Stimulated activated CD4-positive, alpha-beta T cell treated with anti-CD3 and anti-CD28 coated beads, Interleukin-15, amount 100 ng/mL, for 48 hours (primary cell): Measurements from ENCODE around the gene LEKR1.

ENCODE experiments used
- DNase-seq, 2 donors: peaks; one replicate each; pipeline ENCODE4 v3.0.0-alpha.2; 2020; ENCODE audit warnings: low read depth in 2 of 2

LEKR1 gene

DNA sequence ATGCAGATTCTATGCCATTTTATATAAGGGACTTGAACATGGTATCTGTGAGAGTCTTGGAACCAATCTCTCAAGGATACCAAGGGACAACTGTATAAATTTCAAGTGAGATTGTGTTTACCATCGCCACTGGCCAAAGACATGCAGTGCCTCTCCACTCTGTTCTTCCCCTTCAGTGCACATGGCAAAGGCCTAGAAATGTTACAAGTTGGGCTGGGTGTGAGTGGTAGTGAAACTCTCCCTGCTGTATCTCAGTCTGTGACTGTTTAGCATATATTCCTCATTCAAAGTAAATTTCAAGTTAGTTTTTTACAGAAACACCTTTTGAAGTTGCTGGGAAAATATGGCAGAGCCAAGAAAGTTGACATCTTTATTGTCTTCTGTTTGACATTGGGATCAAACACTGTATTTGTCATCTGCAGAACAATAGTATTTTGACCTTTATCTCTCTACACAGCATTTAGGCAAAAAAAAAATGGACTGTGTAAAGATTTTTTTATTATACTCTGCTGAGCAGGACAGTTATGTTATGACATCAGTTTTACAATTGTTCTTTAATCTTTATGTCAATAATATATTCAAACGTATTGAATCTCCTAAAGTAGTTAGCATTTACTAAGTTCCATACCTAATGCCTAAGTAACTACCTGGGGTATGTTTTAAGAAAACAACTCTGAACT lies 232.4 kb downstream of the LEKR1 start:
- no peak for DNase-seq

DNA sequence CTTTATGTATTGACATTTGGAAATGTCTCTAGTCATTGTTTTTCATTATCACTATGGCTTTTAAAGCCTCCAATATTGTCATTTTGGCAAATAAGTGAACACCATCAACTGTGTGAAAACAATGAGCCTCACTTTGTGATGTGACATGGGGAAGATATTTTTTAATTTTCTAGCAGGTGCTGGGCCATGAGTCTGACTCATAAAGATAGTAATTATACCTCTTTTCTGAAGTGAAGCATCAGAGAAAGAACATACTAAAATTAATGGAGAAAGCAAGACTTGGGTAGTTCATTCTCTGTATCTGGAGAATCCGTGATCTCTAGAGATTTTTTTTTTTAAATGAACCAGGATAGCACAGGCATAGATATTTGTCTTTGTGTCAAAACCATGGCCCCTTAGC lies 233.0 kb downstream of the LEKR1 start:
- no peak for DNase-seq

DNA sequence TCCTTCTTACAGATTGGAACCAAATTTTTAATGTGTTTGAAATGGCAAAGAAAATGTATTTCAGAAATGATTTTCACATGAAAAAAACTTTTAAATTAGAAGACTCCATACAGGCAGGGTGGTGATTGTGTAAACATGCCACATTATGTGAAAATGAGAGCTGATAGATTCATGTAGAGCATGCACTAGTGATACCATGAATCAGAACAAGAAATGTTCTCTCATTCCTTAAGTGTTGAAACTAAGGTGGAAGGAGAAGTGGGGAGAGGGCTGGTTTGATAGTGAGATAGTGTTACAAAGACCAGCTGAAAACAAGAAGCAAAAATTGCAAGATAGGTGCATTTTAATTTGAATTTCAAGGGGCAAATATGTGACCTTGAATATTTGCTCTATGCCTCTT lies 233.5 kb downstream of the LEKR1 start:
- no peak for DNase-seq

DNA sequence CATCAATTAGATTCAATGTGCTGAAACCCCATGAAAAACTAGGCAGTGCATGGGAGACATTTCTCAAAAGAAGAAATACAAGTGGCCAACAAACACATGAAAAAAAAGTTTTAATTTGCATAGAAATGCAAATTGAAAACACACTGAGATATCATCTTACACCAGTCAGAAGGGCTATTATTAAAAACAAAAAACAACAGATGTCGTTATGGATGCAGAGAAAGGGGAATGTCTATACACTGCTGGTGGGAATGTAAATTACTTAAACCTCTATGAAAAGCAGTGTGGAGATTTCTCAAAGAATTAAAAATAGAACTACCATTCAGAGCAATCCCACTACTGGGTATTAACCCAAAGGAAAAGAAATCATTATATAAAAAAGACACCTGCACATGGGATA lies 235.1 kb downstream of the LEKR1 start:
- DNase-seq = no peak

DNA sequence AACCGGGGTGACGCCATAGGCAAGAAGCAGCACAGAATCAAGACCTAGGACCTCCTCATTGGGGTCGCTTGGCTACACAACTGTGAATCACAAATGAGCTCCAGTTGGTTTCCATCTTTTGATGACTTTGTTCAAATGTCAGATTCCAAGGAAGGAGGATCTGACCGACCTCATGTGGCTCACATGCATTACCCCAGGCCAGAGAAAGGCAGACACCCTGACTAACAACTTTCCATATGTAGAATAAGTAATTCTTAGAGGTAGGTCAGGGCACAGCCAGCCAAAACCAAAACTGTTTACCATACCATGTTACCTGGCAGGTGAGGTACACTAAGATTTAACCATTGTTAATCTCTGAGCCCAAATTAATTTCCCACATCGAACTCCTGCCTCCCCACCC lies 237.3 kb downstream of the LEKR1 start:
- DNase-seq = no peak

DNA sequence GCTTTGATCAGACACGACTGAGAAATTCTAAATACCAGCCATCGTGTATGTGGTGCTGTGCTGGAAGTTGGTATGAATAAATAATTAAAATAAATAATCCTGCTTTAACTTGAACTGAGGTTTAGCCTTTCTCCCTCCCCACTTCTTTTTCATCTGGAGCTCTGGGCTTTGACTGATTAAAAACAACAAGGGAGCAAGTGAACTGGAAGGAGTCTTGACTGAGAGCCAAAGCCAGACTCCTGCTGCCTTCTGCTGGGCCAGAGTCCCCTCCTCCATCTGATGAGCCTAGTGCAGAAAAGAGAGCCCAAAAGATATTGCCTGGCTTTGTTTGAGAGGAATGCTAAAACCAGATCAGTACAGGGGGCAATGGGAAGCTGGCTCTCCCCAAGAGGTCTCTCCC lies 237.8 kb downstream of the LEKR1 start:
- no peak for DNase-seq

DNA sequence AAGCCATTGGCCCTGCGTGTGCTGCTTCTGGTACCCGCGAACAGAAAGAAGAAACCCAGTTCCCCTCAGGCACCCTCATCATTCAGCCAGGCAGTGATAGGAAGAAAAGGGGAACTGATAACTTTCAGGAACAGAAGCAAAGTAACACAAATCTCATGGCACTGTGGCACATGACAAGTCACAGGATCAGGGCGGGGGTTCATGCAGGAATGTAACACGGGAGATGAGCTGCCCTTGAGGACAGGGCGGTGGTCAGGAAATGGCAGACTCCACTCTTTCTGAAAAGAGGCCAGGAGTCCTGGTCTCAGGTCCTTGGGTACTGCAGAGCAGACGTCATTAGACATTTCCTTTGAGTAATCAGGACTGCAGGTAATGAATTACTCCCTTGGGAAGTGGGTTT lies 238.2 kb downstream of the LEKR1 start:
- DNase-seq = no peak

DNA sequence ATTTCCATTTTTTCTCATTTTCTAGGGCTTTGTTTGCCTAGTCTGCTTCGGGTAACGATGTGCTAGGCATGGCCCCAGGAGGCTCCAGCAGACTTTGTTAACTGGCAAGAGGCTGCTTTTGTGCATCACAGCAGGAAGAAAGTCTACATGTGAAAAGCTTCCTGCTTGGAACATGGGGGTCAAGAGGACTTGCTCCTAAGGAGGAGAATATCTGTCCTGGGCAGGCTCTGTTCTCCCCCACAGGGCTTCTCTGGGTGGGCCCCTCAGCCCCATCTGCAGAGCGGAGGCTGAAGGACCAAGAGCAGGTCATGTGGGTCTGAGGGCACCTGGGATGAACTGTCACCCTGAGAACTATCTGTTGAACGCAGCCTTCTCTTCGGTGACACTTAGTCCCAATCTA lies 239.0 kb downstream of the LEKR1 start:
- no peak for DNase-seq

DNA sequence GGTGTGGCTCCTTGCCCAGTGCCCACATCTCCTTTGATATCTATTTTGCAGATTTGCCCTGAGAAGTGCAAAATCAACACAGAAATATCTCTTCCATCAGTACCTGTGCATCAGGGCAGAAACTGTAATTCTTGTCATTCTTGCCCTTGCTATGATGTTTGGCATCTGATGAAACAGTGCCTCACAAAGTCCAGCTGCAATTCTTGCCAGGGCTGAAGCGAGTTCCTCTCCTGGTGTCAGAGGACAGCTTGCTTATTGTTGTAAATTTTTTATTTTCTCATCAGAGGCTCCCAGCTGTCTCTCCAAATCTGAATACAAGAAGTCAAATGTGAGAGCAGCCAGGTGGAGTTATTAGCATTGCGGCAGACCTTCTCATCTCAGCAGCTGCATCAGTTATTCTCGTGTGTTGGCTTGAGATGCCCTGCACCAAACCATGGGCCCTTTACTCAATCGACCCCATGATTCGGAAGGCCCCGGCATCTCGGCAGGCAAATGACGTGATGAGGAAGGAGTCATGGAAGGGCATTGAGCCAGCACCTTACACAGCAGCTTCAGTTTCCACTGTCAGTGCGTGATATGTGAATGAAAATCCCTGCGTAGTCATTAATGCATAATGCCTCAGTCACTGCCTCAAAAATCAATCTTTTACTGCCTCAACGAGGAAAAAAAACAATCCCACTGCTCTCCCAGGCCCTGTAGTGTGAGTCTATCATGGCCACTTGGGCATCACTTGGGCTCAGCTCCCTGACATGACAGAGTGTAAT lies 240.4 kb downstream of the LEKR1 start:
- DNase-seq = no peak

DNA sequence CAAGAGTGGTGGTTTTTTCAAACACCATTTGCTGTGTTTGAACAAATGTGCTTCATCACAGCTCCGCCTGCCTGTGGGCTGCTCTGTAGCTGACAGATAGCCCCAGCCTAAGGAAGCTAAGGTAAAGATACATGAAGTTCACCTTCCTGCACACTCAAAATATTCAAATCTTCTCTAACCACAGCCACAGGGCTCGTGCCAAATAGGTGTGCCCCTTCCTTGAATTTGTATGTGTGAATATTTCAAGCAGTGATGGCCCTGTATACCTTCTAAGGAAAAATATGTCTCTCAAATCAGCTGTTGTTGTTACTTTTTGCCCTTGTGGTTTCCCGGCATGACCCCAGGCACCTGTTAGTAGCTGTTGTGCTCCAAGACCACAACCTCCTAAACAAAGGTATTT lies 241.0 kb downstream of the LEKR1 start:
- no peak for DNase-seq

DNA sequence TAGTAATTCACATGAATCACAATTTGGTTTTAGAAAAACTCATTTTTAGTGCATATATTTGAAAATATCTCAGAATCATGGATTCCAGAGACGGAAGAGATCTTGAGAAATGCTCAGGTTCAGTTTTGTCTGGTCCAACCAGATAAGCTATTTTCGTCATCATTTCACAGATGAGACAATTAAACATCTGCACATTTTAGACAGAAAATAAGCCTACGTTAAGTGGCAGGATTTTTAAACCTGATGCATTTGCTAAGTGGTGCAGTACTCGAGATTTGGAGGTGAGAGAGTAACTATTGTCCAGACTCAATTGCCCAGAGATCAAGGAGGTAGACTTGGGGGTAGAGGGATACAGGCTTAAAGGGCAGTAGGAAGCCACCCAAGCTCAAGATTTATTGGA lies 243.3 kb downstream of the LEKR1 start:
- no peak for DNase-seq

DNA sequence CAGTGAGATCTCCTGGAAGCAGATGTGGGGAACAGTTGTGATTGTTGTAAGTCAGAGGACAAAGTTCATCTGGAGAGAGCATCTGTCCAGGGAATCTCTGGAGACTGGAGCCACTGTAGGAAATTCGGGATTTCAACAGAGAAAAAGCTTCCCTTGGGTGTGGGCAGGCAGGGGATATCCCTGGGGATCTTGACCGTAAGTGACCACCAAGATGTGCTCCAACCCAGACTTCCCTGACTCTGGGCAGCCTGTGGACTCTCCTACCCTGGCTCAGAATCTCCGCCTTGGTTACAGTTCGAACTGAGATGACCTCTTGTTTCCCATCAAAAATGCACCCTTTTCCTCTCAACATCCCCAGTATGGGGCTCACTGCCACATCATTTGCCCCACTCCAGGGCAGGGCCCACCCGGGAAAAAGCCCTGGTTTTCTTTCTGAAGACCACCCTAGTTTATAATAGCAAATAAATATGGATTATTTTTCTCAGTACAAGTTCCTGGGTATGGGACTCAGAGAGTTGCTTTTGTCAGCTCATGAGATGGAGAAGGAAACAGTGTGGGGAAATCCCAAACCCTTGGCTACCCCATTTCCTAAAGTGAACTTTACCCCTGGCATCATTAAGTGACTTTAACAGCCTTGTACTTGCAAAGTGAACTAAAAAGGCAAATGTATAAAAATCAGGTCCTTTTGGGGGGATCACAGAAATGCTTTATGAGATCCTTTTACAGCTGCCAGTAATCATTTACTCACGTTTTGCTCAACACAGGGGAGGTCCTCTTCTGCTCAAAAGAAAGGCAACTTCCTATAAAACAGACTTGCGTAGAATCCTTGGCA lies 243.9 kb downstream of the LEKR1 start:
- no peak for DNase-seq

DNA sequence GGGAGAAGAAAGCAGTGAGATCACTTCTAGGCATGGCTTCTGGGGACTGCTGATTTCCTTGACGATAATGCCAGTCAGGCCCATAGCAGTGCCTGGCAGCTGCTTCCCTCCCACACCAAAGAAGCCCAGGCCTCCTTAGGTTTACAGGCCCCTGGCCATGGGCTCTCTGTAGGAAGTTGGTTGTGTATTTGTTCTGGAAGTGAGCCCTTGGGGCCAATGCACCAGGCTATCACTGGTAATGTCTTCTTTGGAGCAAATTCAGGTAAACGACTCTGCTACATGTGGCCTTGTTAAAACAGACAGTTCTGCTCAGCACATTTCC lies 244.5 kb downstream of the LEKR1 start:
- DNase-seq = no peak

DNA sequence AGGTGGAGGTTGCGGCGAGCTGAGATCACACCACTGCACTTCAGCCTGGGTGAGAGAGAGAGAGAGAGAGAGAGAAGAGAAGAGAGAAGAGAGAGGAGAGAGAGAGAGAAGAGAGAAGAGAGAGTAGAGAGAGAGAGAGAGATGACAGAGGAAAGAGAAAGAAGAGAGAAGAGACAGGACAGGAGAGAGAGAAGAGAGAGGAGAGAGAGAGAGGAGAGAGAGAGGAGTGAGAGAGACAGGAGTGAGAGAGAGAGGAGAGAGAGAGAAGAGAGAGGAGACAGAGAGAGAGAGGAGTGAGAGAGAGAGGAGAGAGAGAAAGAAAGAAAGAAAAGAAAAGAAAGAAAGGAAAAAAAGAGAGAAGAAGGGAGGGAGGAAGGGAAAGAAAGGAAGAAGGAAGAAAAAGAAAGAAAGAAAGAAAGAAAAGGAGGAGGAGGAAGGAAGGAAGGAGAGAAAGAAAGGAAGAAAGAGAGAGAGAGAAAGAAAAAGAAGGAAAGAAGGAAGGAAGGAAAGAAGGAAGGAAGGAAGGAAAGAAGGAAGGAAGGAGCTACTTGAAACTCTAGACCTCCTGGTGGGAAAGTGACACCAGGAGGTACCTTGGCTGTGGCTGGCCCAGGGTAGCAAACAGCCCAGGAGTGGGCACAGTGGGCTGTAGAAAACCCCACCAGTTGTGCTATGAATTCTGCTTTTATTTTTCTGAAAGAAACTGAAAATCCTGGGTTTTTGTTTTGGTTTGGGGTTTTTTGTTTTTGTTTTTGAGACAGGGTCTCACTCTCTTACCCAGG lies 245.8 kb downstream of the LEKR1 start:
- DNase-seq = no peak

DNA sequence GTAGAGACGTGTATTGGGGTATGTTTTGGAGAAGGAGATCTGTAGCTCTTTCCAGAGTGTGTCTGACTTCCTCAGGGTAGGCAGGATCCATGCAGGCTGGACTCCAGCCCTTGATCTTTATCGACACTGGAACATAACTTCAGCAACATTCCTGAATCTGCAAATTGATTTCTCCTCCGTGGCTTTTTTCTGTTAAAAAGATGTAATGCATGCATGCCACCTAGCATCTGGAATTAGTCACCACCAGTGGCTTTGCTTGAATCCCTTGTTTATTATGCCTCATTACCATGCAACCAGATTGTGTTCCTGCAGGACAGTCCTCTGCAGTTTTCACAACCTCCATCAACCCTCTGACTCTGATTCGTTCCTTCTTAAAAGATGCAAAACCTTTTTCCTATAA lies 247.7 kb downstream of the LEKR1 start:
- DNase-seq = no peak

DNA sequence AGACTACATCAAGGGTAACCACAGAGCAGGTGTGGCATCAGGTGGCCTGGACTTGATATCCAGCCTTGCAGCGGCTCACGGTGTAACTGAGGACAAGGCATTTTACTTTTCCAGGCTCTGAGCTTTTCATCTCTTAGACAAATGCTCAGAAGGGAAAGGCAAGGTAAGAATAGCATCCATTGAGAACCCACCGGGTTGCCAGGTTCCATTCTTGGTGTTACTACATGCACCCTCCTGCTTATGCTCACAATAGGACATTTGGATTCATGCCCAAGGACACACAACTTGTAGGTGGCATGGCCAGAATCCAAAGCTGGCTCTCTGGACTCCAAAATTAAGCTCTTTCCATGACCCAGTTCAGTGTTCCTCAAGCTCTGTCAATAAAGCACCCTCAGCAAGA lies 248.3 kb downstream of the LEKR1 start:
- no peak for DNase-seq

DNA sequence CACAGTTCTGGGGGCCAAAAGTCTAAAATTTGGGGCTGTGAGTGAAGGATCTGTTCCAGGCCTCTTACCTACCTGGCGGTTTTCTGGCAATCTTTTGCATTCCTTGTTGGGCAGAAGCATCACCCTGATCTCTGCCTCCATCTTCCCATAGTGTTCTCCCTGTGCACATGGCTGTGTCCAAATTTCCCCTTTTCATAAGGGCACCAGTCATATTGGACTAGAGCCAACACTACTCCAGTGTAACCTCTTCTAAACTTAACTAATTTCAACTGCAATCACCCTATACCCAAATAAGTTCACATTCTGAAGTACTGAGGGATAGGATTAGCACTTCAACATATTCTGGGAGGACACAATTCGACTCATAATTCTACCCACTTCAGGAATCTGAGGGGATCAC lies 248.8 kb downstream of the LEKR1 start:
- DNase-seq = no peak

DNA sequence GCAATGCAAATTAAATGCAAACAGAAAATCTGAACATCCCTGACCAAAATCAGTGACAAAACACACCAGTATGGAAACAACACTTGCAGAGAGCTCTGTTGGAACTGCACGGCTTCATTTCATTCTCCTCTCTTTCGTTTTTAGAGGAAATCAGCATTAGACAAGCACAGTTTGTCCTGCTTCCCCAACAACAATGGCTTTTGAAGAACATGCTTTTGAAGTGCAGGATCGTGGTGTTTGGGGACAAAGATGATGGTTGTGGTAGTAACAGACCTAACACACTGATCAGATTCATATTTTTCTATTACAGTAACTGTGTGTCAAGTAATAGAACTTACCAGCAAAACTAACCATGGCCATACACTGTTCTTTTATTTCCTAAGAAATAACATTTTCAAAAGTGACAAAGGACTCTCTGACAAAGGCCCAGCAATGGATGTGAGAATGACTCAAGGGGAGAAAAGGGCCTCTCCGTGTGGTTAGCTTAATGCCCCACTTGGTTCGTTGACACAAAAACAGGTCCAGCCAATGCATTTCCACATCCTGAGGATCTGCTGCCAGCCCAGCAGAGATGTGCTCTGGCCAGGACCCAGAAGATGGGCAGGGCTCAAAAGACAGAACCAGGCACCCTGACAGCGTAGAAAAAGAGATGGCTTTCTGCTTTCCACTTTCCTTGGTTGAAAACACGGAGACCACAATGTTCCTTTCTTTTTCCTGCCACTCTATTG lies 249.7 kb downstream of the LEKR1 start:
- DNase-seq = no peak

DNA sequence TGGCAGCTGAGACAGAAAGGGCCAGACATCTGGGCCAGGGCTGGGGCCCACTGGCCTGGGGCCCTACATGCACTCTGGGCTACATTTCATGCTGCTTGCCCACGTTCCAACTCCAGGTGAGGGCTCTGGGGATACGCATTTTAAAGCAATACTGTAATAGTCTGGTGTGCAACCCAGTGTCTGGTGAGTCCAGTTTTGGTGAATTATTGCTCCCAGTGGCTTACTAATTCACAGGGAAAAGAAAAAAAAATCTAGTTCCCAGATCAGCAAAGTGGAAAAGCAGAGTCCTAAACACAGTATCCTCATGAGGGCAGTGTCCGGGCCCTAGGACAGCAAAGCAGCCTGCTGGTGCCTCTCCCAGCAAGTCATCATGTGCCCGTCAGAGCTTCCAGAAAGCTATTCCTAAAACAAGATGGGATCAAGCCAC lies 251.4 kb downstream of the LEKR1 start:
- DNase-seq = no peak

DNA sequence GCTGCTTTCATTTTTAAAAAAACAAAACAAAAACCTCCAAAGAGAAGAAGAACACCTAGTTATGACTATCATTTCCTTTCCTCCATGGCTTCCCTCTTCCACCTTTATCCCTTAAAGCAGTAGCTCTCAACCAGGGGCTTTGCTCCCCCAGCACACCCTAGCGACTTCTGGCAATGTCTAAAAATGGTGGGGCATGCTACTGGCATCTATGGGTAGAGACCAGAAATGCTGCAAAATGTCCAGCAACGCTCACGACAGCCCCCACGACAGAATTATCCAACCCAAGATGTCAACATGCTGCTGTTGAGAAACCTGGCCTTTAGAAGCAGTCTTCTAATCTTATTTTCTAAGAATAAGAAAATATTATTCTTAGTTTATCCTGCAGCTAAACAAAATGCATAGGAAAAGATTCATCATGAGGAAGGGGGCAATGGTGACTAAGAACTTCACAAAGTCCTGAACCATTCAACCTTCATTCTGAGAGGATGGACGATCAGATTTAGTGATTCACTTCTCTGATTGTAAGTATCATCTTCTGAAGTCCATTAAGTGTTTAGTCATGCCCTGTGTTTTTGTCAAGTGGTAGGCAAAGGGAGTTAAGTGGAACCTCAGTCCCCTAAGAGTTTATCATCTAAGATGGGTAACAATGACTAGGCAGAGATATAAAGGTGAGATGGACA lies 252.1 kb downstream of the LEKR1 start:
- DNase-seq = no peak

DNA sequence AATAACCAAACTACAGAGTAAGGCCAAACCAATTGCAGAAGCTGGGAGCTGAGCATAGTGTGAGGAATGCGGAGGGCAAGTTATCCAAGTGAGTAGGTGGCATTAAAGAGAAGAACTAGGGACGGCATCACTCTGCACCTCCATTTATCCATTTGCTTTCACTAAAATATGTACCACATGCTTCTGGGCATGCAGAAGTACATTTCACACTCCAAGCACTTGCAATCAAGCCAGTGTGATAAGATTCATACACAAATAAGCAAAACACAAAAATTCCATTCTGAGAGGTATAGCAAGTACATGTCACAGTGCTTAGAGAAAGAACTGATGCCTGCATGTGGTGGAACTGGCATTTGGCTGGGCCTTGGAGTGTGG lies 252.6 kb downstream of the LEKR1 start:
- DNase-seq = no peak
